ENCODE measurements around the gene C1orf53.
"Not testable (repeated sequence)": the region's sequence is repeated elsewhere in the genome, so short reads cannot be mapped to it uniquely, and the experiment has no call there.

C1orf53 gene

GRCh38 chr1:197902454-197903195 lies at the start of gene C1orf53:
Gene C1orf53, plus strand, starts transcription at chr1:197902630. Its CDS starts 20 bp downstream, at chr1:197902650.
- peak within 1 kb of the TSS; percentile 69 for H3K27ac Mint-ChIP-seq
- no peaks in the 10 kb centered on the region for H3K9me3 Mint-ChIP-seq
- H3K36me3 Mint-ChIP-seq (ENCODE audit: low read depth), result no peaks in the 10 kb centered on the region
- peaks cover 14% of the 10 kb centered on the region for H3K4me1 Mint-ChIP-seq (ENCODE audit: low read depth)
- peak within 1 kb of the TSS; percentile 85 for H3K4me3 Mint-ChIP-seq
- H3K27me3 Mint-ChIP-seq (ENCODE audit: low read depth), result peaks cover 59% of the 10 kb centered on the region
- DNase-seq (ENCODE audit: low spot score), result peak; percentile 87

- not testable (repeated sequence) for DNase-seq (ENCODE audit: low spot score); H3K4me3 Mint-ChIP-seq; H3K4me1 Mint-ChIP-seq (ENCODE audit: low read depth); H3K36me3 Mint-ChIP-seq (ENCODE audit: low read depth); H3K9me3 Mint-ChIP-seq; H3K27ac Mint-ChIP-seq
- H3K27me3 Mint-ChIP-seq (ENCODE audit: low read depth), result peaks cover 13% of the 10 kb centered on the region
Measured at GRCh38 chr1:197855751-197856150, 46.7 kb upstream of the C1orf53 start.

- DNase-seq (ENCODE audit: low spot score), result no peak
- Mint-ChIP-seq H3K27ac (no peak overlapping the region), H3K27me3 (ENCODE audit: low read depth) (peaks cover 8% of the 10 kb centered on the region), H3K36me3 (ENCODE audit: low read depth) (no peaks in the 10 kb centered on the region), H3K4me1 (ENCODE audit: low read depth) (no peaks in the 10 kb centered on the region), H3K9me3 (peaks cover 3% of the 10 kb centered on the region), H3K4me3 (no peak overlapping the region)
Measured at GRCh38 chr1:197857477-197857876, 45.0 kb upstream of the C1orf53 start.

- Mint-ChIP-seq H3K4me3 (no peak overlapping the region), H3K27me3 (ENCODE audit: low read depth) (peaks cover 18% of the 10 kb centered on the region), H3K4me1 (ENCODE audit: low read depth) (no peaks in the 10 kb centered on the region), H3K36me3 (ENCODE audit: low read depth) (no peaks in the 10 kb centered on the region), H3K27ac (no peak overlapping the region), H3K9me3 (peaks cover 3% of the 10 kb centered on the region)
- no peak for DNase-seq (ENCODE audit: low spot score)
Measured at GRCh38 chr1:197859024-197859423, 43.4 kb upstream of the C1orf53 start.

- Mint-ChIP-seq H3K27ac (no peak overlapping the region), H3K27me3 (ENCODE audit: low read depth) (peaks cover 35% of the 10 kb centered on the region), H3K4me3 (no peak overlapping the region), H3K9me3 (no peaks in the 10 kb centered on the region), H3K36me3 (ENCODE audit: low read depth) (no peaks in the 10 kb centered on the region), H3K4me1 (ENCODE audit: low read depth) (no peaks in the 10 kb centered on the region)
- DNase-seq (ENCODE audit: low spot score), result no peak
Measured at GRCh38 chr1:197862221-197862620, 40.2 kb upstream of the C1orf53 start.

- H3K27me3 Mint-ChIP-seq (ENCODE audit: low read depth), result peaks cover 37% of the 10 kb centered on the region
Measured at GRCh38 chr1:197862671-197863070, 39.8 kb upstream of the C1orf53 start.

GRCh38 chr1:197865809-197866208 lies 36.6 kb upstream of the C1orf53 start:
- Mint-ChIP-seq H3K4me1 (ENCODE audit: low read depth) (peaks cover 5% of the 10 kb centered on the region), H3K27me3 (ENCODE audit: low read depth) (peaks cover 52% of the 10 kb centered on the region), H3K9me3 (no peaks in the 10 kb centered on the region), H3K27ac (no peak overlapping the region), H3K4me3 (no peak overlapping the region), H3K36me3 (ENCODE audit: low read depth) (no peaks in the 10 kb centered on the region)
- DNase-seq (ENCODE audit: low spot score), result no peak

More at GRCh38 chr1:197862671-197863070, 39.8 kb upstream of the C1orf53 start:
- Mint-ChIP-seq H3K36me3 (ENCODE audit: low read depth) (no peaks in the 10 kb centered on the region), H3K9me3 (no peaks in the 10 kb centered on the region), H3K4me1 (ENCODE audit: low read depth) (no peaks in the 10 kb centered on the region), H3K4me3 (no peak overlapping the region), H3K27ac (no peak overlapping the region)
- no peak for DNase-seq (ENCODE audit: low spot score)

- peak; percentile 13 for DNase-seq (ENCODE audit: low spot score)
- peaks cover 54% of the 10 kb centered on the region for H3K27me3 Mint-ChIP-seq (ENCODE audit: low read depth)
- H3K36me3 Mint-ChIP-seq (ENCODE audit: low read depth), result no peaks in the 10 kb centered on the region
- no peak overlapping the region for H3K4me3 Mint-ChIP-seq
- H3K4me1 Mint-ChIP-seq (ENCODE audit: low read depth), result peaks cover 5% of the 10 kb centered on the region
- H3K9me3 Mint-ChIP-seq, result no peaks in the 10 kb centered on the region
- no peak overlapping the region for H3K27ac Mint-ChIP-seq
Measured at GRCh38 chr1:197868751-197869489, 33.5 kb upstream of the C1orf53 start.

- peaks cover 5% of the 10 kb centered on the region for H3K4me1 Mint-ChIP-seq (ENCODE audit: low read depth)
- H3K9me3 Mint-ChIP-seq, result no peaks in the 10 kb centered on the region
- H3K4me3 Mint-ChIP-seq, result no peak overlapping the region
- H3K27ac Mint-ChIP-seq, result no peak overlapping the region
- H3K36me3 Mint-ChIP-seq (ENCODE audit: low read depth), result no peaks in the 10 kb centered on the region
- no peak for DNase-seq (ENCODE audit: low spot score)
- H3K27me3 Mint-ChIP-seq (ENCODE audit: low read depth), result peaks cover 58% of the 10 kb centered on the region
Measured at GRCh38 chr1:197869490-197870077, 32.8 kb upstream of the C1orf53 start.

GRCh38 chr1:197876894-197877293 lies 25.5 kb upstream of the C1orf53 start:
- no peaks in the 10 kb centered on the region for H3K4me1 Mint-ChIP-seq (ENCODE audit: low read depth)
- no peak overlapping the region for H3K4me3 Mint-ChIP-seq
- peaks cover 50% of the 10 kb centered on the region for H3K27me3 Mint-ChIP-seq (ENCODE audit: low read depth)
- DNase-seq (ENCODE audit: low spot score), result no peak
- no peak overlapping the region for H3K27ac Mint-ChIP-seq
- no peaks in the 10 kb centered on the region for H3K36me3 Mint-ChIP-seq (ENCODE audit: low read depth)
- peaks cover 17% of the 10 kb centered on the region for H3K9me3 Mint-ChIP-seq

GRCh38 chr1:197880385-197880784 lies 22.0 kb upstream of the C1orf53 start:
- Mint-ChIP-seq H3K9me3 (peaks cover 17% of the 10 kb centered on the region), H3K27me3 (ENCODE audit: low read depth) (peaks cover 49% of the 10 kb centered on the region)
- not testable (repeated sequence) for H3K36me3 Mint-ChIP-seq (ENCODE audit: low read depth); DNase-seq (ENCODE audit: low spot score); H3K4me1 Mint-ChIP-seq (ENCODE audit: low read depth); H3K4me3 Mint-ChIP-seq; H3K27ac Mint-ChIP-seq

- not testable (repeated sequence) for H3K4me1 Mint-ChIP-seq (ENCODE audit: low read depth); H3K36me3 Mint-ChIP-seq (ENCODE audit: low read depth); H3K27ac Mint-ChIP-seq; H3K4me3 Mint-ChIP-seq; DNase-seq (ENCODE audit: low spot score); H3K9me3 Mint-ChIP-seq
- peaks cover 57% of the 10 kb centered on the region for H3K27me3 Mint-ChIP-seq (ENCODE audit: low read depth)
Measured at GRCh38 chr1:197882241-197882640, 20.2 kb upstream of the C1orf53 start.

- Mint-ChIP-seq H3K4me1 (ENCODE audit: low read depth) (no peaks in the 10 kb centered on the region), H3K4me3 (no peak overlapping the region), H3K27me3 (ENCODE audit: low read depth) (peaks cover 64% of the 10 kb centered on the region), H3K9me3 (no peaks in the 10 kb centered on the region), H3K27ac (no peak overlapping the region), H3K36me3 (ENCODE audit: low read depth) (no peaks in the 10 kb centered on the region)
- DNase-seq (ENCODE audit: low spot score), result no peak
Measured at GRCh38 chr1:197884173-197884572, 18.3 kb upstream of the C1orf53 start.

GRCh38 chr1:197890936-197891335 lies 11.5 kb upstream of the C1orf53 start:
- no peaks in the 10 kb centered on the region for H3K9me3 Mint-ChIP-seq
- H3K36me3 Mint-ChIP-seq (ENCODE audit: low read depth), result no peaks in the 10 kb centered on the region
- H3K4me1 Mint-ChIP-seq (ENCODE audit: low read depth), result no peaks in the 10 kb centered on the region
- no peak for DNase-seq (ENCODE audit: low spot score)
- H3K27ac Mint-ChIP-seq, result no peak overlapping the region
- no peak overlapping the region for H3K4me3 Mint-ChIP-seq
- peaks cover 60% of the 10 kb centered on the region for H3K27me3 Mint-ChIP-seq (ENCODE audit: low read depth)
